Endometrial microvascular endothelial cells (primary cell): ENCODE measurements around the gene SSR1. TPM values are rescaled to one million over a fixed set of nuclear protein-coding genes. Genes with fewer than 3 reads are reported as not detected.
"Not testable (repeated sequence)": the region's sequence is repeated elsewhere in the genome, so short reads cannot be mapped to it uniquely, and the experiment has no call there.

ENCODE experiments used
- in situ Hi-C: cut with HindIII; loops from 2 replicates; pipeline ENCODE4 v1.10.0; 2017; ENCODE audit warnings: low sequenced_read_pairs, low pct_unique_long_range_greater_than_20kb; ENCODE audit errors: inconsistent ontology term
- total RNA-seq: library from RNA; depleted of rRNA; stranded (reverse); fragments of >200 nt; gene quantifications from one replicate; pipeline ENCODE4 v1.2.3, GENCODE V29; 2015; ENCODE audit errors: inconsistent ontology term

SSR1 gene
- total RNA-seq, 1 donor from 2014 or later: 91.9 TPM

- in situ Hi-C loops: not testable (repeated sequence)
These were observed 49.5 kb downstream of the SSR1 start for GRCh38 chr6:7263519-7263805.

GRCh38 chr6:7262746-7263518 lies 50.1 kb downstream of the SSR1 start:
- in situ Hi-C loops: no loop called here

- in situ Hi-C loops: no loop called here
These were observed 51.0 kb downstream of the SSR1 start for GRCh38 chr6:7261852-7262461.

- in situ Hi-C loops: no loop called here
These were observed 51.8 kb downstream of the SSR1 start for GRCh38 chr6:7261032-7261841.

DNA sequence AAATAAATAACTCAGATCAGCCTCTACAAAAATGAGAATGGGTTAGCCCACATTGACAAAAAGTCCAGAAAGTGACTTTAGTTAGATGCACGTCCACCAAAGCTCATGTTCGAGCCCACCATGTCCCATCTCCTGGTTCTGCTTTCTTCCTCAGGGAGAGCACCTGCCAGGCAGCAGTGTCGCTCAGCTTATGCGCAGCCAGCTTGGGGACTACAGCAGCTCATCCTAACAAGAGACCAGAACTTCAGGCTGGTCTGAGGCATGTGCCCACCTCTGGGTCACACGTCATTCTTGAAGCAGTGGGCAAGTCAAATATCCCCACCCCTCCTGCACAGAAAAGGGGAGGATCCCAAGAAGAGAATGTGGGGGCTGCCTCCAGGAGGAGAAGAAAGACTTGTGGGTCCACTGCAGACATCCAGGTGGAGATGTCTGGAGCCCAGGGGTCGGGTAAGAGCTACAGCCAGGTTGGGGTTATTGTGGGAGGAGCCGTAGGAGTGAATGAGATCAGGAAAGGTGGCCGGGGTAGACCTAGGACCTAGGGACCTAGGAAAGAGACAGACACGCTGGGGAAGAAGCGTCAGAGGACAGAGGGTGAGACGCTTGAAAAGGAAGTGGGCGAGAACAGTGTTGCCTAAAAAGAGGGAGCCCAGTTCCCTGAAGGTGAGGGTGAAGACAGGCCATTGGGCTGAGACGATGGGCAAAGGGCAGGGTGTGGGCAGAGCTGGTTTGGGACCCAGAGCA lies 52.5 kb downstream of the SSR1 start:
- in situ Hi-C loops: no loop called here

- in situ Hi-C loops: no loop called here
These were observed 54.7 kb downstream of the SSR1 start for GRCh38 chr6:7258231-7258763.

- in situ Hi-C loops: no loop called here
These were observed 55.3 kb downstream of the SSR1 start for GRCh38 chr6:7257521-7258230.

- in situ Hi-C loops: no loop called here
These were observed 56.2 kb downstream of the SSR1 start for GRCh38 chr6:7256785-7257184.

DNA sequence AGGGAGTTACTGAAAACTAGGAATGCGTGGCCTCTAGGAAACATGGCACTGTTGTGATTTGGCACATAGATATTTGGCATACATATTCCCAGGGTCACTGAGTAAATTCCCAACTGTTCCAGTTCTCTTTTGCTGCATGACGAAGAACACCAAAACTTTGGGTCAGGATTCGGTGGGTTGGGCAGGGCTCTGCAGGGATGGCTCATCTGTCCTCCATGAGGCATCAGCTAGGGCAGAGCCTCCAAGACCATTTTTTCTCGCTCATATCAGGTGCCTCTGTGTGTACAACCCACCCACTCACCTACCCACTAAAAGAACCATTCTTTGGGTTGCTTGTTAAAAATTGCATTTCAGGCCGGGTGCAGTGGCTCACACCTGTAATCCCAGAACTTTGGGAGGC lies 57.1 kb downstream of the SSR1 start:
- in situ Hi-C loops: no loop called here

DNA sequence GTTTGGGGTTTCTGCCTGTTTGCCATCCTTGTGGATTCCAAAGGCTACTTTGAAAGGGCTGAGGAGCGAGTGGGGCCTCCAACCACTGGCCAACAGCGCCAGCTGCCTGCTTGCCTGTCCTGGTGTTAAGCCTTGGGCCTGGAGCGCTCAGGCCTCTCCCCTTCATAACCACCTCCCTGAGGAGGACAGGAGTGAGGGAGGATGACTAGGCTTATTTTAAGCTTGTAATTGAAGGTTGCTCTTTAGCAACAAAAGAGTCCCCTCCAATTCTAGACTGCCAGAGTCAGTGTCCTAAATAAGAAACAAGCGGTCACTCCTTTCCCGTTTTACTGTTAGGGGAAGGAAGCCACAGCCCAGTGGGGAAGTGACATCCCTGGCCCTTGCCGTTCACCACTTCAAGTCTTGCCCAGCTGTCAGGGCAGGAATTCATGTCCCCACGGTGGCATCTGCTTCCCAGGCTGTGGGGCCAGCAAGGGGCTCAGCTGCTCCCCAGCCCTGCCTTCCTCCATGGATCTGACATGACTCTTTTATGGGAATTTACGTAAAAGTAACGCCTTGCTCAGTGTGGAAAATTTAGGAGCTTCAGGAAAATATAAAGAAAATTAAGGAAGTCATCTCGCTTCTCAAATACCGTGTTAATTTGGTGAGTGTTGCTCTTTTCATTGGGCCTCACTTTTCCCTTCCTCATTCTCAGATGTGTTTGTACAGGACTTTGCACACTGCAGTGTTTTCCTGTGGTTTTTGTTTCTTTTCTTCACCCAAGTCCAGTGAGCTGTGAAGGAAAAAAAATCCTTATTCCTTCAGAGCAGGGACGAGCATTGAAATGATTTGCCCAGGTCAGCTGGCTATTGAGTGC lies 57.8 kb downstream of the SSR1 start:
- in situ Hi-C loops: no loop called here

GRCh38 chr6:7252390-7252789 lies 60.6 kb downstream of the SSR1 start:
- in situ Hi-C loops: no loop called here

GRCh38 chr6:7251646-7252260 lies 61.2 kb downstream of the SSR1 start:
- in situ Hi-C loops: no loop called here

- in situ Hi-C loops: no loop called here
These were observed 62.2 kb downstream of the SSR1 start for GRCh38 chr6:7250812-7251211.

GRCh38 chr6:7249946-7250643 lies 62.9 kb downstream of the SSR1 start:
- in situ Hi-C loops: no loop called here

GRCh38 chr6:7249391-7249790 lies 63.6 kb downstream of the SSR1 start:
- in situ Hi-C loops: no loop called here

DNA sequence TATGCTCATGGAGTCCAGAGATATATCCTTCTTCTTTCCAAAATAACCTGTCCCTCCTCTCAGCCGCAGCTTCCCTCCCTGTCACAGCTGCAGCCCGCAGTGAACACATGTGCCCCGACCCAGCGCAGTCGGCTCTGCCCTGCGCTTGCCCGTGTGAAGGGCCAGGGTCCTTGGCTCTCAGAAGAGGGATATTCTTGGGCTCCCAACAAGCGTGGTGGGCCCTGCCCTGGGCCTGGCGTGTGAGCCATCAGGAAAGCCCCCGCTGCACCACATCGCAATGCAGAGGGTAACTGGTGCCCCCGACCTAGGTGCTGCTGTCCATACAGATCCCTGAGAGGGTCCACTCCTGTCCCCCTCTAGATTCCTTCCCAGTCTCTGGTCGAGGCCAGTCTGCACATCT lies 65.2 kb downstream of the SSR1 start:
- in situ Hi-C loops: no loop called here

DNA sequence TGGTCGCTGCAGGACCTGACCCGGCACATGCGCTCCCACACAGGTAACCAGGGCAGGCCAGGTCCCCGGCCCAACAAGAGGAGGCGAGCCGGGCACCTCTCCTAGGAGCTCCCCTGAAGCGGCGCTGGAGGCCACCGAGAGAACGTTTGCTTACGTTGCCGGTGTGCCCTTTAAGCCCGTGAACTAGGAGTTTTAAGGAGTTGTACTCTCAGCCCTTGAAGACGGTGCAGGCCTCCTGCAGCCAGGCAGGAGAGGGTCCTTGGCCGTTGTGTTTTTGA lies 65.9 kb downstream of the SSR1 start:
- in situ Hi-C loops: no loop called here
